ENCODE results near the gene ADAMTS19.

The ADAMTS19 gene

GRCh38 chr5:129743541-129744187 is 283.6 kb downstream of the ADAMTS19 start:
- H3K27ac ChIP-seq = no peak overlapping the region
- no peak overlapping the region for H3K4me3 ChIP-seq

GRCh38 chr5:129745997-129746396 is 285.9 kb downstream of the ADAMTS19 start:
- no peak overlapping the region for H3K4me3 ChIP-seq

GRCh38 chr5:129746876-129747275 is 286.8 kb downstream of the ADAMTS19 start:
- no peak overlapping the region for H3K4me3 ChIP-seq
- no peak overlapping the region for H3K27ac ChIP-seq

More at GRCh38 chr5:129745997-129746396, 285.9 kb downstream of the ADAMTS19 start:
- H3K27ac ChIP-seq = no peak overlapping the region

- H3K27ac ChIP-seq = no peak within 1 kb of the TSS
- H3K4me3 ChIP-seq = no peak within 1 kb of the TSS
Observed at GRCh38 chr5:129747572-129748407, 287.7 kb downstream of the ADAMTS19 start, which contains the start of gene MINAR2. Gene MINAR2, plus strand, starts transcription at chr5:129748094. Its CDS starts 97 bp downstream, at chr5:129748191.

GRCh38 chr5:129748913-129749880 is 289.1 kb downstream of the ADAMTS19 start:
- no peak overlapping the region for H3K27ac ChIP-seq
- no peak overlapping the region for H3K4me3 ChIP-seq

GRCh38 chr5:129760636-129761325 is 300.7 kb downstream of the ADAMTS19 start:
- Histone ChIP-seq H3K27ac (no peak overlapping the region), H3K4me3 (no peak overlapping the region)

GRCh38 chr5:129763651-129764050 is 303.6 kb downstream of the ADAMTS19 start:
- no peak overlapping the region for H3K4me3 ChIP-seq
- no peak overlapping the region for H3K27ac ChIP-seq

GRCh38 chr5:129766798-129767197 is 306.7 kb downstream of the ADAMTS19 start:
- H3K4me3 ChIP-seq = no peak overlapping the region
- H3K27ac ChIP-seq = no peak overlapping the region

GRCh38 chr5:129767927-129768380 is 307.9 kb downstream of the ADAMTS19 start:
- Histone ChIP-seq H3K27ac (no peak overlapping the region), H3K4me3 (no peak overlapping the region)

GRCh38 chr5:129768735-129769134 is 308.6 kb downstream of the ADAMTS19 start:
- Histone ChIP-seq H3K4me3 (no peak overlapping the region), H3K27ac (no peak overlapping the region)

GRCh38 chr5:129770024-129770820 is 310.1 kb downstream of the ADAMTS19 start:
- Histone ChIP-seq H3K4me3 (no peak overlapping the region), H3K27ac (no peak overlapping the region)

- H3K27ac ChIP-seq = no peak overlapping the region
- no peak overlapping the region for H3K4me3 ChIP-seq
Observed at GRCh38 chr5:129771058-129771838, 311.1 kb downstream of the ADAMTS19 start.

GRCh38 chr5:129773376-129773775 is 313.3 kb downstream of the ADAMTS19 start:
- no peak overlapping the region for H3K4me3 ChIP-seq
- no peak overlapping the region for H3K27ac ChIP-seq

- H3K4me3 ChIP-seq = no peak overlapping the region
Observed at GRCh38 chr5:129781594-129781993, 321.5 kb downstream of the ADAMTS19 start.

More at GRCh38 chr5:129781594-129781993, 321.5 kb downstream of the ADAMTS19 start:
- H3K27ac ChIP-seq = no peak overlapping the region
